Epithelial cell of proximal tubule (primary cell): Measurements from ENCODE around the gene ARID1A. TPM values are rescaled to one million over a fixed set of nuclear protein-coding genes. Genes with fewer than 3 reads are reported as not detected.

Experiments used
- DNase-seq: peaks from one replicate; pipeline ENCODE4 v3.0.0-alpha.2; 2011; ENCODE audit warnings: low read depth
- H3K4me3 ChIP-seq: 2 replicates; pipeline ENCODE4 v1.5.1; 2011; ENCODE audit warnings: low read depth, mild to moderate bottlenecking, low read length
- CTCF ChIP-seq: conservative IDR thresholded peaks from 2 replicates; pipeline ENCODE4 v1.5.1; 2012; ENCODE audit warnings: low read depth, mild to moderate bottlenecking, low read length
- total RNA-seq: library from RNA; depleted of rRNA; stranded (reverse); fragments of >200 nt; gene quantifications from 2 replicates; pipeline ENCODE4 v1.2.3, GENCODE V29; 2015

The ARID1A gene
- total RNA-seq, 1 donor from 2014 or later = 25.2 TPM

GRCh38 chr1:26772687-26773086, 76.9 kb downstream of the ARID1A start:
- DNase-seq = no peak
- TF ChIP-seq CTCF = no peak
- no peak overlapping the region for H3K4me3 ChIP-seq

GRCh38 chr1:26774462-26774861, 78.6 kb downstream of the ARID1A start:
- no peak for TF ChIP-seq CTCF
- DNase-seq = no peak
- H3K4me3 ChIP-seq = no peak overlapping the region

- no peak overlapping the region for H3K4me3 ChIP-seq
- TF ChIP-seq CTCF = no peak
- no peak for DNase-seq
These were observed 79.9 kb downstream of the ARID1A start for GRCh38 chr1:26775666-26776065.

- TF ChIP-seq CTCF = no peak
- no peak for DNase-seq
- no peak overlapping the region for H3K4me3 ChIP-seq
These were observed 83.4 kb downstream of the ARID1A start for GRCh38 chr1:26779098-26779668.

- H3K4me3 ChIP-seq = no peak overlapping the region
- no peak for TF ChIP-seq CTCF
- no peak for DNase-seq
These were observed 84.6 kb downstream of the ARID1A start for GRCh38 chr1:26780344-26780957.

- DNase-seq = no peak
- no peak for TF ChIP-seq CTCF
These were observed 85.5 kb downstream of the ARID1A start for GRCh38 chr1:26781206-26781825.

More at GRCh38 chr1:26781206-26781825, 85.5 kb downstream of the ARID1A start:
- no peak overlapping the region for H3K4me3 ChIP-seq
